HEK293T (cell line): ENCODE results near the gene MTURN.
A peak's percentile ranks its signal among the peaks of the same experiment; 100 is the strongest.

Experiments
- CTCF ChIA-PET: fragments of 350-600 bp; formaldehyde crosslinking; extraction: SDS; loops from one replicate; lab custom pipeline; 2021; ENCODE audit warnings: antibody characterized with exemption, inconsistent platforms; lab: Yijun Ruan, JAX
- POLR2A ChIA-PET: fragments of 350-600 bp; formaldehyde crosslinking; extraction: SDS; loops from one replicate; lab custom pipeline; 2020; ENCODE audit warnings: antibody characterized with exemption, inconsistent platforms; lab: Yijun Ruan, JAX
- DNase-seq: peaks from one replicate; pipeline ENCODE4 v3.0.0; 2012; ENCODE audit warnings: mixed read lengths; ENCODE audit errors: extremely low spot score
- ARNT ChIP-seq: fragments of 450-650 bp; IDR thresholded peaks from 2 replicates; pipeline ENCODE4 v1.6.1; 2017; ENCODE audit warnings: mild to moderate bottlenecking
- BHLHE40 ChIP-seq: fragments of 450-650 bp; IDR thresholded peaks from 2 replicates; pipeline ENCODE4 v1.6.1; 2016; ENCODE audit warnings: mild to moderate bottlenecking, moderate library complexity, borderline replicate concordance
- CTBP1 ChIP-seq: fragments of 450-650 bp; IDR thresholded peaks from 2 replicates; pipeline ENCODE4 v1.6.1; 2016; ENCODE audit warnings: borderline replicate concordance
- ELF4 ChIP-seq: fragments of 450-650 bp; IDR thresholded peaks from 2 replicates; pipeline ENCODE4 v1.6.1; 2017; ENCODE audit warnings: antibody characterized with exemption
- FOXA1 ChIP-seq: fragments of 450-650 bp; IDR thresholded peaks from 2 replicates; pipeline ENCODE4 v1.6.1; 2016; ENCODE audit warnings: mild to moderate bottlenecking
- FOXK2 ChIP-seq: fragments of 450-650 bp; IDR thresholded peaks from 2 replicates; pipeline ENCODE4 v1.6.1; 2016; ENCODE audit warnings: mild to moderate bottlenecking
- FOXM1 ChIP-seq: fragments of 450-650 bp; IDR thresholded peaks from 2 replicates; pipeline ENCODE4 v1.6.1; 2017; ENCODE audit warnings: mild to moderate bottlenecking, borderline replicate concordance
- HDGF ChIP-seq: fragments of 450-650 bp; IDR thresholded peaks from 2 replicates; pipeline ENCODE4 v1.6.1; 2017; ENCODE audit warnings: antibody characterized with exemption, borderline replicate concordance
- L3MBTL2 ChIP-seq: fragments of 450-650 bp; conservative IDR thresholded peaks from 2 replicates; pipeline ENCODE4 v1.6.1; 2016; ENCODE audit warnings: mild to moderate bottlenecking
- LEF1 ChIP-seq: fragments of 450-650 bp; IDR thresholded peaks from 2 replicates; pipeline ENCODE4 v1.6.1; 2017; ENCODE audit warnings: mild to moderate bottlenecking, borderline replicate concordance
- NFRKB ChIP-seq: fragments of 450-650 bp; IDR thresholded peaks from 2 replicates; pipeline ENCODE4 v1.6.1; 2016; ENCODE audit warnings: mild to moderate bottlenecking, moderate library complexity
- PKNOX1 ChIP-seq: fragments of 450-650 bp; IDR thresholded peaks from 2 replicates; pipeline ENCODE4 v1.6.1; 2016
- SP1 ChIP-seq: fragments of 450-650 bp; IDR thresholded peaks from 2 replicates; pipeline ENCODE4 v1.6.1; 2017
- SUZ12 ChIP-seq: fragments of 450-650 bp; IDR thresholded peaks from 2 replicates; pipeline ENCODE4 v1.6.1; 2016; ENCODE audit warnings: mild to moderate bottlenecking
- TARDBP ChIP-seq: fragments of 450-650 bp; IDR thresholded peaks from 2 replicates; pipeline ENCODE4 v1.6.1; 2016
- ZNF384 ChIP-seq: fragments of 450-650 bp; IDR thresholded peaks from 2 replicates; pipeline ENCODE4 v1.6.1; 2016

MTURN gene

DNA sequence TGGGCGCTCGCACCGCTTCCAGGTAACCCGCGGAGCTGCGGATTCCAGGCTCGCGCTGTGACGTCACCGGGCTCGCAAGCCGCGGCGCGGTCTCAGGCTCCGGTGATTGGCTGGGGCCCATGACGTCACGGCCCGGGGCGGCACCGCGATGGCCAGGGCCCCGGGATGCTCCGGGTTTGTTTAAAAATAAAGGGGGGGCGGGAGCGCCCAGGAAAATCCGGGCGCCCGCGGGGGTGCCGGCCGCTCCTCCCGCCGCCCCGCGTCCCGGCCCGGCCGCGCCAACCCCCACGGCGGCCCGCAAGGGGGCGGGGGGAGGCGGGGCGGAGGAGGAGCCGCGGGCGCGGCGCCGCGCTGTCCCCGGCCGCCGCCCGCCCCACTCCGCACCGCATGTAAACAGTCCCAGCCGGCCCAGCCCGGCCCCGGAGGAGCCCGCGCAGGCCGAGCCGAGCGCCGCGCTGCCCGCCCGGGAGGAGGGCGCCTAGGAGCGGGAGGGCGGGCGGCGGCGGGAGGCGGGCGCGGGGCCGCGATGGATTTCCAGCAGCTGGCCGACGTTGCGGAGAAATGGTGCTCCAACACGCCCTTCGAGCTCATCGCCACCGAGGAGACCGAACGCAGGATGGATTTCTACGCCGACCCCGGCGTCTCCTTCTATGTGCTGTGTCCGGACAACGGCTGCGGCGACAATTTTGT is at the start of gene MTURN:
Gene MTURN (plus strand): TSS at position 376 of the 690 bp plus-strand sequence. CDS start 151 bp downstream, at position 527.
- TF ChIP-seq FOXM1, result no peak
- TF ChIP-seq HDGF, result no peak
- TF ChIP-seq L3MBTL2, result no peak
- DNase-seq, result peak; percentile 95
- ChIA-PET CTCF (interaction anchor here (0.6 to 1.5 kb wide), 2 partner anchors 38 to 124 kb away, joined by 3 to 4 read pairs; no protein-coding TSS in a partner anchor), POLR2A (interaction anchor here (1.0 to 1.2 kb wide), 2 partner anchors 9 to 27 kb away, joined by 3 to 5 read pairs; no protein-coding TSS in a partner anchor)

DNA sequence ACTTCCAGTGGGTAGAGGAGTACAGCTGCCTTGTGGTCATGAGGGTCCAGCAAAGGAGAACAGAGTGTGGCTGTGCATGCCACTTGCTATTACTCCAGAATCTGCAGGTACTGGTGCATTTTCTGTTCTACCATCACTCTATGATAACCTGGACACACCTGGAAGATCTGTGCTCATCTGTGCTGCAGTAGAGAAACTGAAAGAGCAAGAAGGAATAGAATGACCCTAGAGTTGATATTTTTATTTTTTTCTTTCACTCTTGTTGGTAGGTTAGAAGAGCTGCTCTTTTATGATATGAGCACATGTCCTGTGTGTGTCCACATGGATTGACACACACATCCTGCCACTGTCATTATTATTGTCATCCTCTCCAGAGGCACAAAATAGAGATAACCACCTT is 48.3 kb upstream of the MTURN start:
- no peak for DNase-seq
- POLR2A ChIA-PET, result no interaction called here
- TF ChIP-seq NFRKB (no peak), PKNOX1 (no peak), TARDBP (no peak), ELF4 (no peak), ARNT (no peak), BHLHE40 (no peak), FOXK2 (no peak), SP1 (no peak)
- CTCF ChIA-PET, result no interaction called here

GRCh38 chr7:30087371-30087770 is 47.4 kb upstream of the MTURN start:
- no peak for DNase-seq
- POLR2A ChIA-PET, result no interaction called here
- TF ChIP-seq ZNF384 (no peak), FOXK2 (no peak), NFRKB (no peak), HDGF (no peak), PKNOX1 (no peak), BHLHE40 (no peak), ARNT (no peak), ELF4 (no peak), SUZ12 (no peak), LEF1 (no peak)
- CTCF ChIA-PET, result no interaction called here

DNA sequence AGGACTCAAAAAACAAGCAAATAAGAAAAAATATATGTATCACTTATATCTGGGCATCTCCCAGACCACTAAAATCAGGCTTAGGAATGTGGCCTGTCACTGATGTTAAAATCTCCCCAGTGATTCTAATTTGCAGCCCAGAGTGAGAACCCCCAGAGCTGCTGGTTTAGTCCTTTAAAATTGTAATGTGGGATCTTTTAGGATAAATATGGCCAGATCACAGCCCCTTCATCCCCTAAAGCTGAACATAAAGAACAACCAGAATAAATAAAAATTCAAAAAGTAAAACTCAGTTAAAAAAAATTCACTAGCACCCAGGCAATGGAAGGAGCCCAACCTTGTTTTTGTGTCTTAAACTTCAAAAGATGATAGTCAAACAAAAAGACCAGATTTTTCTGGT is 46.4 kb upstream of the MTURN start:
- no peak for TF ChIP-seq LEF1
- TF ChIP-seq BHLHE40, result no peak
- no peak for TF ChIP-seq L3MBTL2
- TF ChIP-seq FOXM1, result no peak
- no peak for TF ChIP-seq HDGF
- TF ChIP-seq TARDBP, result no peak
- no peak for TF ChIP-seq ARNT
- TF ChIP-seq FOXK2, result no peak
- TF ChIP-seq ZNF384, result no peak
- TF ChIP-seq NFRKB, result no peak
- TF ChIP-seq FOXA1, result no peak
- no peak for TF ChIP-seq CTBP1
- no peak for TF ChIP-seq PKNOX1
- ChIA-PET POLR2A (no interaction called here), CTCF (interaction anchor here (0.6 kb wide), 1 partner anchor 962 kb away, joined by 3 read pairs; no protein-coding TSS in a partner anchor)
- DNase-seq, result no peak

- CTCF ChIA-PET, result interaction anchor here (0.7 kb wide), 1 partner anchor 467 kb away, joined by 4 read pairs; no protein-coding TSS in a partner anchor
- TF ChIP-seq BHLHE40, result no peak
- no peak for TF ChIP-seq SUZ12
- no peak for TF ChIP-seq CTBP1
- no peak for TF ChIP-seq L3MBTL2
- TF ChIP-seq FOXA1, result no peak
- TF ChIP-seq ARNT, result no peak
- TF ChIP-seq NFRKB, result no peak
- no peak for TF ChIP-seq SP1
- no peak for TF ChIP-seq ZNF384
- no peak for TF ChIP-seq TARDBP
- TF ChIP-seq LEF1, result no peak
- no peak for TF ChIP-seq FOXM1
- no peak for TF ChIP-seq ELF4
- no peak for TF ChIP-seq PKNOX1
- no peak for TF ChIP-seq FOXK2
- TF ChIP-seq HDGF, result no peak
- POLR2A ChIA-PET, result no interaction called here
- no peak for DNase-seq
Observed at GRCh38 chr7:30090111-30090510, 44.7 kb upstream of the MTURN start.

DNA sequence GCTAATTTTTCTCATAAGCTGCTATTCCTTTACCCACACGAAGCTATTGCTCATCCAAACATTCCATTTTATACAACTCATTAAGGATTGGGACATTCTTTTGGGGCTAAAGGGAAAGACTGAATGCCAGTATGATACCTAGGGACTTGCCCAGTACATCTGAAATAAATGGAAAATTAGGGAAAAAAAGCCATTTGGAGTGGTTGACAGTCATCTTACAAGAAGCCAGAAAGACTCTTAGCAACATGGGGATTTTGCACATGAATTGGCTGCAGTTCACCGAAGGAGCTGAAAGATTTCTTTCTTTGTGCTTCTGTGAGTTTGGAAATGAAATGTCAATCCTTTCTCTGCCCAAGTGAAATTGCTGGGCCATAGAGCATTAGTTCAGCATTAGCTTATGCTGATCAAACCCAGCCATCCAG is 43.3 kb upstream of the MTURN start:
- no peak for TF ChIP-seq SP1
- no peak for TF ChIP-seq SUZ12
- TF ChIP-seq BHLHE40, result no peak
- ChIA-PET POLR2A (no interaction called here), CTCF (no interaction called here)
- no peak for DNase-seq
